ENCODE results near the gene BAHCC1.
A peak's percentile ranks its signal among the peaks of the same experiment; 100 is the strongest.

The BAHCC1 gene

DNA sequence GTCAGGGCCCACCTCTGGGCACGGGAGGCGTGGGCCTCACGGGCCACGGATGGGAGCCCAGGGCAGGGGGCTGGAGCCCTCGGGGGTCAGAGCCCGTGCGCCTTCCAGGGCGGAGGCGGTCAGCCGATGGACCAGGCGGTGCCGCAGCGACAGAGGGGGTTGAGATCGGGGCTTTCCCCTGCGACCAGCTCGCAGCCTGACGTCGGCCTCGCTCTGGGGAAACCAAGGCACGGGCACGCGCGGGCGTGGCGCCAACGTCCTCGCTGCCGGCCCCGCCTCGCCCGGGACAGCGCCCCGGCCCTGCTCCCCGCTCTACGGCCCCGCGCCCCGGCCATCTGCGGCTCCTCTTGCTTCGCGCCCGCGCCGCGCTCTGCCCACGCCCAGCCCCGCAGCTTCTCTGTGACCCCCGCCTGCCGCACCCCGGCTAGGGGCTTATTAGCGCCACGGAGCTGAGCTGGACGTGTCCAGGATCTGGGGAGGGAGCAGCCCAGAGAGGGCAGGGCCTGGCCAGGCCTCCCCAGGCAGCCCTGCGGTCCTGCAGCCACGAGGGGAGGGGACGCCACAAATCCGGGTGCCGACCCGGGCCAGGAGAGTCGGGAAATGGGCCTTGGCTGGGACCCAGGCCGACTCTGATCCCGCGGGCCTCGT is 103.8 kb downstream of the BAHCC1 start:
- DNase-seq, result no peak

DNA sequence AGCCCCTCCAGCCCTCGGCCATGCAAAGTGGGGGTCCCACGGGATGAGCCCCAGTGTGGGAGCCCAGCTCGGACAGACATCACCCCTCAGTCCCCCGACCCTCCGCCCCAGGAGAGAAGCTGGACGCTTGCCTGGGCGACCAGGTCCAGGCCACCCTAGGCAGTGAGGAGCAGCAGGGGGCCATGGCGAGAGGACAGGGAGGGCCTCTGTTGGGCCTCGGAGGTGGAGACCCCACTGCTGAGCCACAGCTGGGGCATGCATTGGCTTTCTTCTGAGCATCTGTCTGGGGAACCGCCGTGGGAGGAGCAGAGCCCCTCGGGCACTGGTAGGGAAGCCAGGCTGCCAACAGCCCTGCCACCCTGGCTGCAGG is 104.3 kb downstream of the BAHCC1 start:
- DNase-seq, result no peak

DNA sequence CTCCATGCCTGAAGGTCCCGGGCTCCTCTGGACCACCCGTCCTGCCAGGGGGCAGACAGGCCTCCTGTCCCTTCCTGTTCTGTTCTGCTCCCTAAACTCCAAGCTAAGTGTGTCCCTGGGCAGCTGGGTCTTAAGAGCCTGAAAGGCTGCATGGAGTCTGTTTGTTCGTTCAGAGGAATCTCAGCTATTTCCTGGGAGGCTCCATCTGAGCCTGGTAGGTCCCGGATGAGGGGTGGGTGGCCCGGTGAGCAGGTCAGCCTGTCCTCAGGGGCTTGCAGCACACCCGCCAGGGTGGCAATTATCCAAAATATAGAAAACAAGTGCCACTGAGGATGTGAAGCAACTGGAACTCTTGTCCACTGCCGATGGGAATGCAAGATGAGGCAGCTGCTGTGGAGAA is 104.8 kb downstream of the BAHCC1 start:
- DNase-seq, result no peak

DNA sequence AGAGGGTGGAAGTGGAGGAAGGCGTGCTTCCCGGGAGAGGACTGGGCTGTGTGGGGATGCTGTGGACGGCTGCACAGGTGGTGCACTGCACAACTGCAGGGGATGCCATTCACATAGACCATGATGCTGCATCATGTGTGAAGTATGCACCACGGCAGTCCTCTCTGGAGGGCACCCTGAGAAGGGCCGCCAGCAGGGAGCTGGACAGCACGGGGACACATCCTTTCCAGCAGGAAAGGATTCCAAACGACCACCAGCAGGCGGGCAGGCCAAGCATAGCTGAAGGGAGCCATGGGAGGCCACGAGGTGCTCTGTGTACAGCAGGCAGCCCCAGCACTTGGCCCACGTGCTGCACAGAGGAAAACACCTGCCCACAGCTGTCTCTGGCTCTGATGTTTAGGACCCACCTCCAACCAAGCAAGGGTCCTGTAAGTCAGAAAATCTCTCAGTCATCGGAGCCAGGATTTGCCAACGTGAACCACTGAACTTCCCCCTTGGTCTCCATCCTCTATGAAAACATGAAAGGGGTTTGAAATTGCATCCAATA is 107.3 kb downstream of the BAHCC1 start:
- DNase-seq, result no peak

DNA sequence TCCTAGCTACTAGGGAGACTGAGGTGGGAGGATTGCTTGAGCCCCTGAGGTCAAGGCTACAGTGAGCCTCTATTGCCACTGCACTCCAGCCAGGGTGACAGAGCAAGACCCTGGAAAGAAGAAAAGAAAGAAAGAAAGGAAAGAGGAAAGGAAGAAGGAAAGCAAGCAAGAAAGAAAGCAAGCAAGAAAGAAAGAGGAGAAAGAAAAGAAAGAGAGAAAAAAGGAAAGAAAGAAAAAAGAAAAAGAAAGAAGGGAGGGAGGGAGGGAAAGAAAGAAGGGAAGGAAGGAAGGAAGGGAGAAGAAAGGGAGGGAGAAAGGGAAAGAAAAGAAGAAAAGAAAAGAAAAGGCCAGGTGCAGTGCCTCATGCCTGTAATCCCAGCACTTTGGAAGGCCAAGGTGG is 108.4 kb downstream of the BAHCC1 start:
- DNase-seq, result no peak

DNA sequence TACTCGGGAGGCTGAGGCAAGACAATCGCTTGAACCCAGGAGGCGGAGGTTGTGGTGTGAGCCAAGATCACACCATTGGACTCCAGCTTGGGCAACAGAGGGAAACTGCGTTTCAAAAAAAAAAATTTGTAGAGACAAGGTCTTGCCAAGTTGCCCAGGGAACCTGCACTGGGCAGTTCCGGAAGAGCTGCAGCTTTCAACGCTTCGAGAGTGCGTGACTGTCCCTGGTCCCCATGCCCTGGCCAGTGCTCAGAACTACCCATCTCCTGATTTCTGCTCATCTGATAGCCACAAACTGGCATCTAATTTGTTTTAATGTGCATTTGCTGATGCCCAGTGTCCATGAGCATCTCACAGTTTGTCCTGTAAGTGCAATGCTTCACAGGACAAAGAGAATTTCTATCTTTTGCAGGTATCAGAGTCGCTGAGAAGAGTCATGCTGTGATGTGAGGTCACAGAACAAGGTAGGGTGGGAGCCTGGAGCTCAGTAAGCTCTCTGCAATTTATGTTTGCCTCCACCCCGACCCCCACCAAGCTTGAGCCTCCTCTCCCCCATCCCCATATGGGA is 113.5 kb downstream of the BAHCC1 start:
- DNase-seq, result no peak

DNA sequence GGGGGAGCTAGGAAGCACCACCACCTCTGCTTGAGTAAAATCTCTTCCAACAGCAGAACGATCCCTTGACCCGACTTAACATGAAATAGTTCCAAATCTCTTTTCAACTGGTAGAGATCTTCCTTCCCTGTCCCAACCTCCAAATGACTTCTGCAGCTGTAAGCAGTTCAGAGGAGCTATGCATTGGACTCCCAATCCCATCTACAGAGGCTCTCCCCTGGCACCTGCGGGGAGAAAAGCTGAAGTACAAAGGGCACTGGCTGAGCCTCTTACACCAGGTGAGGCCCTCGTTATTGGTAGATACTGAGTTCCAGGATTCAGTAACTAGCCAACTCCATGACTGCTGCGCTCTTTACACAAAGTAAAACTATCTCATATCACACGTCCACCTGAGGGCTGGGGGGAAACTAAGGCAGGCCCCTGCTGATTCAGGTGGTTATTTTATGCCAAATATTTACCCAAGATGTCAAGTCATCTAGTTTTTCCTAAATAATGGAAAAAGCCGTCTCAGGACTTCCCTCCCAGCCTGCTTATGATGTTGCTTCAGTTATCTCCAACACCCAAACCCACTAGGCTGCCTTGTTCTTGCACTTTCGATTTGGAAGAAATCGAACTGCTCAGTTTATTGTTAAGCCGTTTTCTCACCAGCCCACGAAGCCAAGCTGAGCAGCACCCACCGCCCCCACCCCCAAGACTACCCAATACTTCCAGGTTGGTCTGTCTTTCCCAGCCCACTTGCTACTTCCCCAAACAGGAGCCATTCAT is 114.1 kb downstream of the BAHCC1 start:
- no peak for DNase-seq

DNA sequence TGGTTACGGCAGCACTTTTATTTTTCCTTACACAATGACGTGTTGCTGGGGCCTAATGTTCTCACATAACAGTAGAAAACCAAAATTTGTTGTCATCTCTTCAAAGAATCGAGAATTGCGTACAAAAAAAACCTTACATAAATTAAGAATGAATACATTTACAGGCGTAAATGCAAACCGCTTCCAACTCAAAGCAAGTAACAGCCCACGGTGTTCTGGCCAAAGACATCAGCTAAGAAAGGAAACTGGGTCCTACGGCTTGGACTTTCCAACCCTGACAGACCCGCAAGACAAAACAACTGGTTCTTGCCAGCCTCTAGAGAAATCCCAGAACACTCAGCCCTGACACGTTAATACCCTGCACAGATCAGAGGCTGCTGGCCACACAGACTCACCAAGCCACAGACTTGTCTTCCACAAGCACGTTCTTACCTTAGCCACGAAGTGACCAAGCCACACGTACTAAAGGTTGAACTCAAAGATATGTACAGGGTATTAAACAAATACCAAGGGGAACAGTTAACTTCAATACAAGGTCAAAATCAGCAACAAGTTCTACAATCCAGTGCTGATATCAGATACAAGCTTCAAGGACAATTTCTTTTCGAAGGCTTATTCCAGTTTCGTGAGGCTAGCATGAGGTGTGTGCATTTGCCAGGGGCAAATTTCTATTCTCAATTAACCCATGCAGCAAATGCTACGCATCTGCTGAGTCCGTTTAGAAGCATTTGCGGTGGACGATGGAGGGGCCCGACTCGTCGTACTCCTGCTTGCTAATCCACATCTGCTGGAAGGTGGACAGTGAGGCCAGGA is 114.9 kb downstream of the BAHCC1 start:
- DNase-seq, result no peak

DNA sequence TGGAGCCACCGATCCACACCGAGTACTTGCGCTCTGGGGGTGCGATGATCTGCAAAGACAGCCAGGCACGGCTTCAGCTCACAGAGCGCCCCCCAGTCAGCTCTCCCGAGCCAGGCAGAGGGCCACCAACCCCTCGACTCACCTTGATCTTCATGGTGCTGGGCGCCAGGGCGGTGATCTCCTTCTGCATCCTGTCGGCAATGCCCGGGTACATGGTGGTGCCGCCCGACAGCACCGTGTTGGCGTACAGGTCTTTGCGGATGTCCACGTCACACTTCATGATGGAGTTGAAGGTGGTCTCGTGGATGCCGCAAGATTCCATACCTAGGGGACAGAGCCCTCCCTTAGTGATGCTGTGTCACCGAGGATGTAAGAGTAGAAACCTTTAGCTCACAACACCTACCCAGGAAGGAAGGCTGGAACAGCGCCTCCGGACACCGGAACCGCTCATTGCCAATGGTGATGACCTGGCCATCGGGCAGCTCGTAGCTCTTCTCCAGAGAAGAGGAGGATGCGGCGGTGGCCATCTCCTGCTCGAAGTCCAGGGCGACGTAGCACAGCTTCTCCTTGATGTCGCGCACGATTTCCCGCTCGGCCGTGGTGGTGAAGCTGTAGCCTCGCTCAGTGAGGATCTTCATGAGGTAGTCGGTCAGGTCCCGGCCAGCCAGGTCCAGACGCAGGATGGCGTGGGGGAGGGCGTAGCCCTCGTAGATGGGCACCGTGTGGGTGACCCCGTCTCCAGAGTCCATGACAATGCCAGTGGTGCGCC is 115.7 kb downstream of the BAHCC1 start:
- DNase-seq, result no peak

DNA sequence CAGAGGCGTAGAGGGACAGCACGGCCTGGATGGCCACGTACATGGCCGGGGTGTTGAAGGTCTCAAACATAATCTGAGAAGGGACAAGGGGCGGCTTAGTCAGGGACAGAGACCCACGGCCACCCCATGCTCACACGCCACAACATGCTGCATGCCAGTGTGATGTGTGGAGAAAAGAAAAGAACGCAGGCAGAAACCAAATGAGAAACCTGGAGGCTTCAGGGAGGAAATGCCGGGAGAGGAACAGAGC is 116.2 kb downstream of the BAHCC1 start:
- no peak for DNase-seq

DNA sequence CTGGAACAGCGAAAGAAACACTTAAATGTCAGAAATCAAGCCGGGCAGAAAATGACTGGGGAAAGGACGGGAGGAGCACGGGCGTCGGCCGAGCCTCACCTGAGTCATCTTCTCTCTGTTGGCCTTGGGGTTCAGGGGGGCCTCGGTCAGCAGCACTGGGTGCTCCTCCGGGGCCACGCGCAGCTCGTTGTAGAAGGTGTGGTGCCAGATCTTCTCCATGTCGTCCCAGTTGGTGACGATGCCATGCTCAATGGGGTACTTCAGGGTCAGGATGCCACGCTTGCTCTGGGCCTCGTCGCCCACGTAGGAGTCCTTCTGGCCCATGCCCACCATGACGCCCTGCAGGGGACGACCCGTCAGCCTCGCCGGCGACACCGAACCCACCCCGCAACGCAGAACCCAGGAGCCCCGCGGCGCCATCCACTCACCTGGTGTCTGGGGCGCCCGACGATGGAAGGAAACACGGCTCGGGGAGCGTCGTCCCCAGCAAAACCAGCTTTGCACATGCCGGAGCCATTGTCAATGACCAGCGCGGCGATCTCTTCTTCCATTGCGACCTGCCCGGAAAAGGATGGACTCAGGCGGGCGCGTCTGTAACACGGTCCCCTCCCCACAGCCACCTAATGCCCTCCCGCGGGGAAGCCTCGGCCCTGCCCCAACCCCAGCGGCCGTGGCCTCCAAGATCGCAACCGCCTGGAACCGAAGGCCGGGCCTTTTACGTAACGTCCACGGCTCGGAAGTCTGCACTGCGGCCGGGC is 116.7 kb downstream of the BAHCC1 start:
- DNase-seq, result no peak

DNA sequence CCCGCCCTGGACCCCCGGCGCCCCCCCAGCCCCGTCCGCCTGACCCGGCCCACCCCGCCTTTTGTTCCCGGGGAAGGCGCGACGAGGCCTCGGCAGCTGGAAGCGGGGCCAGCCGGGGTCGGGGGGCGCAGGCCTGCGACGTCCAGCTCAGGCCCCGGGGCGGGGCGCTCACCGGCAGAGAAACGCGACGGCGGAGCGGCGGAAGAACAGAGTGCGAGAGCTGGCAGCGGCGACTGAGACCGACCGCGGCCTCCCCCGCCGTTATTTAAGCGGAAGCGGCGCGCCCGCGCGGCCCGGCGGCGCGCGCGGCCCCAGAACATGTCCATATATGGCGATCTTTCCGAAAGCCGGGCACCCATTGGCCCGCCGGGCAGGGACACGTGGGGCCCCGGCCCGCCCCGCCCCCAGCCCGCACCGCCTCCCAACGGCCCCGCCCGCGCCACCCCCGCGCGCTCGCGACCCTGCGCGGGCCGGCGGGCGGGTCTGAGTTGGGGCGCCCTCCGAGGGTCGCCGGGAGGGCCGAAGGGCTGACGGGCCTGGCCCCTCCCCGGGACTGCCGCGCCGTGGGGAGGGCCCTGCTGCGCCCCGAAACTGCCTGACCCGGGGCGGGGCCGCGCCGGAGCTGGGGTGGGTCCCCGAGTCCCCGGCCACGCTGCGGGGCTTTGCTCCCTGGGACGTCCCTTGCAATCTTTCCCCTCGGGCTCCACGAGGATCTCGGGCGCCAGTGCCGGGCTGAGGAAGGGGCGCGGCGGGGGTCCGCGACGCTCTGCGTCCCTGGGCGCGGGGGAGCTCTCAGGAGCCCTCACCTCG is 117.5 kb downstream of the BAHCC1 start, which contains the start of gene ACTG1:
ACTG1 (minus strand) TSS at position 238 of the 810 bp plus-strand sequence. CDS start 445 bp downstream, outside the sequence.
- DNase-seq, result peak; percentile 35 to 48

DNA sequence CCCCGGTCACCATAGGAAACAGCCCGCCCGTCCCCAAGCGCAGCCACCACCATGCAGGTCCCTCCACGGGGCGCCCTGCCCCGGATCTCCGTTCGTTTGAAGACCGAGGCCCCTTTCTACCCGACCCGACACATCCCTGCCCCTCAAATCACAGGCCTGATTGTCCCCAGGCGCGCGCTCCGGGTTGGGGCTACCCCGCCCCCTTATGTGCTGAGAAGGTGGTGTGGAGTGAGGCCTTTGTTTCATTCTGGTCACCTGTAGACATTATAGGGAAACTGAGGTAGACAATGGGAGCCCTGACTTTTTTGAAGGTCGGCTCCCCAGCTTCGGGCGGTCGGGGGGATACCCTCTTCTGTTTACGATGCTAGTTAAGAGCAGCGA is 118.1 kb downstream of the BAHCC1 start:
- no peak for DNase-seq

DNA sequence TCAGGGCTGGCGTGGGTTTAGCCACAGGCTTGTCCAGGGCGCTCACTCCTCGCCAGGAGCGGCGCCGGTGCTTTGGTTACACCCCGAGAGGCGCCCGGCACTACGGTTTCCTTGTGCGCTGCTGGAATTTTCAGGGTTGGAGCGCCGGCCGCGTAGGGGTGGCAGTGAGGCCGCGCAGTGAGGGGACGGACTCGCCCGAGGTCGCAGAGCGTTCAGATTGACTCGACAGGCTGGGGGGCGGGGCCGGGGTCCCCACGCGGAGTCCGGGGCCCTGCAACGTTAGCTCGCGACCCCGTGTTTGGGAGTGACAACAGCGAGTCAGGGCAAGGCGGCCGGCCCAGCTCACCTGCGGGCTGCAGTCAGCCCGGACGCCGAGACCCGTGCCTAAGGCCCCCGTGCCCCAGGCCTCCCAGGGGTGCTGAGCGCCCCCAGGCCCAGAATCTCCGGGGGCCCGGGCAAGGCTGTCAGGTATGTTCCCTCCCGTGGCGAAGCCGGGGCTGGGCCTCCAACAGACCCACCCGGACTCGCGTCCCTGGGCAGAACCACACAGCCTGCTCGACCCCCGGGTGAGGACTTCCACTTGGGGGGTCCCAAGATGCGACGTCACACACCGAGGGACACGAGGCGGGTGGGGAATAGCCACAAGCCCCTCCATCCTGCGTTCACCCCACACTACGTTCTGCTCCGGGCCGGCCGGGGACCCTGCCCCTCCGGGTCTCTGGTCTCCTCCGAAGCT is 118.7 kb downstream of the BAHCC1 start:
- no peak for DNase-seq

DNA sequence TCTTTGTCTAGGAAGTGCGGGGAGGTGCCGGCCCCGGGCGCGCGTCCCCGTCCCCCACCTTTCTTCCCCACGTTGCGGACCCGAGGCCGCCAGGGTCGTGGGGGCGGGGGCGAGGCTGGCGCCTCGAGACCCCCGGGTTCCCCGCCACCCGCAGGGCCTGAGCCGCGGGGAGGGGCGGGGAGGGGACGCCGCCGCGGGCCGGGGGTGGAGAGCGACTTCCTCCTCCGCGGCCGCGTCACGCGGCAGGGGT is 119.2 kb downstream of the BAHCC1 start:
- no peak for DNase-seq

DNA sequence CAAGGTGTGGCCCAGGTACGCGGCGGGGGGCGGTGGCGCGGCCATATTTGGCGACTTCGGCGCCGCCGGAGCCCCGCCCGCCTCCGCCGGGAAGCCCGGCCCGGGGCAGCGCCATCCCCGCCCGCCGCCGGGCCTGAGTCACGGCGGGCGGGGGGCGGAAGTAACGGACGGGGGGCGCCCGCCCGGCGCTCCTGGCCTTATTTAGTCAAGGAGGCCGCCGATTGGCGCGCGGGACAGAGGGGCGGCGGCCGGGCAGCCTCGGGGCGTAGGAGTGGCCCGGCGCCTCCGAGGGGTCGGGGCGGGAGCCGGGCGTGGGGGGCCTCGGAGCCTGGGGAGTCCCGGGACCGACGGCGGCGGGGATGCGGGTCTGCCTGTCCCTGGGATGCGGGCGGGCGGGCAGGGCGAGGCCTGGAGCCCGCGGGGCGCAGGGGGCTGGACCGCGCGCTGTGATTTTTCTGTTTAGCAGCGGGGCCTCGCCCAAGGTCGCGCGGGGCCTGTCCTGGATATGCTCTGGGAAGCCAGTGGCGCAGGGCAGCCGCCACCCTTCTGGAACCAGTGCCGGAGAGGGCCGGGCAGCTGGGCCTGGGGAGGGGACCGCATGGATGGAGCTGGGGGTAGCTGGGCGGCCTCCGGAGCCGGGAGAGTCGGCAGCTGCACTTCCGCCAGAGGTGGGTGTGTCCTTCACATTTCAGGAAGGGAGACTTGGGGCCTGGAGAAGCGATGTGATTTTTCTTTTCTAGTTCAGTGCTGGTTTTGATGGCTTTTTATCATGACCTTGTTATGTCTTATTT is 119.7 kb downstream of the BAHCC1 start:
- DNase-seq, result no peak

DNA sequence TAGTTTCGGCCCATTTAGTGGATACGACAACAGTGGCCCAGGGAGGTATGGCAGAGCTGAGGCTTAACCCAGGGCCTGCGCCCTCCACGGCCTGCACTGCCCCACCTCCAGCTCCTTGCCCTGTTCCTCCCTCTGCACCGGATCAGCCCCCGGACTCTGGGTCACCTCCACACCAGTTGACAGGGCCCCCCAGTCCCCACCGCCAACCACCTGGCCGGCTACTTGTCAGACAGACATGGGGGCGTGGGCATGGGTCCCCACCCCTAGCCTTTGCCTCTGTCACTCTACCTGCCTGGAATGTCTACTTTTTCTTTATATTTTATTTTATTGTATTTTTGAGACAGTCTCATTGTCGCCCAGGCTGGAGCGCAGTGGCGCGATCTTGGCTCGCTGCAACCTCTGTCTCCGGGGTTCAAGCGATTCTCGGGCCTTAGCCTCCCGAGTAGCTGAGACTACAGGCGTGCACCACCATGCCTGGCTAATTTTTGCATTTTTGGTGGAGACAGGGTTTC is 120.3 kb downstream of the BAHCC1 start:
- DNase-seq, result no peak

All from cerebellar nuclear complex (tissue), 1 donor.